GM18499 (cell line): ENCODE results near the gene HHATL.

ENCODE experiments used
- ATAC-seq: cut with Tn5 transposase; IDR thresholded peaks from one replicate; pipeline ENCODE4 v1.9.1; 2021; ENCODE audit warnings: moderate number of reproducible peaks; ENCODE audit not compliant: insufficient read depth, unreplicated experiment

HHATL gene

GRCh38 chr3:42667523-42668412 lies 34.8 kb downstream of the HHATL start:
- ATAC-seq = no peak

- no peak for ATAC-seq
These were observed 35.5 kb downstream of the HHATL start for GRCh38 chr3:42667096-42667522.

GRCh38 chr3:42666577-42666998 lies 36.0 kb downstream of the HHATL start:
- no peak for ATAC-seq

- ATAC-seq = no peak
These were observed 36.6 kb downstream of the HHATL start for GRCh38 chr3:42666022-42666421.

- ATAC-seq = no peak
These were observed 37.3 kb downstream of the HHATL start for GRCh38 chr3:42665050-42665878.

GRCh38 chr3:42664438-42664803 lies 38.2 kb downstream of the HHATL start:
- ATAC-seq = no peak

GRCh38 chr3:42663581-42664437 lies 38.8 kb downstream of the HHATL start:
- ATAC-seq = no peak

- ATAC-seq = no peak
These were observed 39.6 kb downstream of the HHATL start for GRCh38 chr3:42662813-42663535.

- no peak for ATAC-seq
These were observed 40.4 kb downstream of the HHATL start for GRCh38 chr3:42662037-42662812.

GRCh38 chr3:42661593-42662022 lies 41.0 kb downstream of the HHATL start:
- no peak for ATAC-seq

GRCh38 chr3:42660898-42661297 lies 41.7 kb downstream of the HHATL start:
- ATAC-seq = no peak

GRCh38 chr3:42660131-42660715 lies 42.4 kb downstream of the HHATL start:
- ATAC-seq = no peak

GRCh38 chr3:42659451-42660130 lies 43.0 kb downstream of the HHATL start:
- ATAC-seq = no peak

- ATAC-seq = no peak
These were observed 43.7 kb downstream of the HHATL start for GRCh38 chr3:42658771-42659390.

GRCh38 chr3:42658091-42658770 lies 44.4 kb downstream of the HHATL start:
- no peak for ATAC-seq

GRCh38 chr3:42657675-42658074 lies 44.9 kb downstream of the HHATL start:
- no peak for ATAC-seq
